HCT116 (cell line): ENCODE data around the gene TMTC3. TPM values are rescaled to one million over a fixed set of nuclear protein-coding genes. Genes with fewer than 3 reads are reported as not detected.

ENCODE experiments used
- ATAC-seq: fragments of 200-7000 bp; cut with Tn5 transposase; 2 replicates; pipeline ENCODE4 v1.9.1; 2020; ENCODE audit warnings: mild to moderate bottlenecking, moderate library complexity
- BruUV-seq: library from RNA; stranded (reverse); fragments of 400-500 nt; replicated peaks from 2 replicates; lab custom pipeline; 2021; lab: Mats Ljungman, UMichigan
- CTCF ChIA-PET: fragments of 300-600 bp; sonication (Branson Sonifier 250); formaldehyde crosslinking; loops from one replicate; lab custom pipeline; 2021; ENCODE audit warnings: antibody characterized with exemption; lab: Charles Lee
- POLR2A ChIA-PET: fragments of 300-600, 350-600 bp; sonication (Branson Sonifier 250); formaldehyde crosslinking; loops from one replicate; lab custom pipeline; 2021; ENCODE audit warnings: antibody characterized with exemption; lab: Charles Lee
- RAD21 ChIA-PET, 2 experiments: fragments of 300-600 bp; sonication (Branson Sonifier 250); formaldehyde crosslinking; loops; one replicate each; lab custom pipeline; 2023; ENCODE audit warnings: low total read pairs in 2 of 2; ENCODE audit not compliant: uncharacterized antibody in 2 of 2, unreplicated experiment in 2 of 2, low non-redundant PET in 1 of 2; lab: Charles Lee
- DNase-seq: peaks from one replicate; pipeline ENCODE4 v3.0.0-alpha.2; 2010; ENCODE audit warnings: low read depth, low spot score
- H2AFZ ChIP-seq: fragments of 200-600 bp; shearing (Covaris generic), sonication (generic); 2 replicates; pipeline ENCODE4 v1.6.1; 2017; ENCODE audit warnings: low read depth, mixed run types, mixed read lengths, antibody characterized with exemption, low read length; ENCODE audit not compliant: poor library complexity, severe bottlenecking
- H3K27ac ChIP-seq: 2 replicates; pipeline ENCODE4 v1.5.1; 2012; ENCODE audit warnings: low read depth, low read length
- H3K27me3 ChIP-seq: fragments of 200-600 bp; sonication (generic); 2 replicates; pipeline ENCODE4 v1.6.1; 2016; ENCODE audit warnings: mixed run types, low read length, mixed read lengths; ENCODE audit not compliant: insufficient read depth
- H3K36me3 ChIP-seq, 2 experiments: fragments of 200-500 bp in 1 of 2; fragments of 200-600 bp in 1 of 2; sonication (Bioruptor generic) in 1 of 2; sonication (generic) in 1 of 2; 2 replicates each; pipeline versions ENCODE4 v1.5.1 to v1.6.1; 2014 to 2016; ENCODE audit warnings: low read length in 2 of 2, inconsistent platforms in 1 of 2, mixed read lengths in 1 of 2, mixed run types in 1 of 2; ENCODE audit not compliant: insufficient read depth in 2 of 2, control insufficient read depth in 1 of 2
- H3K4me1 ChIP-seq, 2 experiments: fragments of 200-600 bp in 1 of 2; sonication (generic) in 1 of 2; 2 replicates each; pipeline versions ENCODE4 v1.5.1 to v1.6.1; 2012 to 2017; ENCODE audit warnings: low read length in 2 of 2, inconsistent platforms in 1 of 2, mild to moderate bottlenecking in 1 of 2, mixed read lengths in 1 of 2, mixed run types in 1 of 2, moderate library complexity in 1 of 2; ENCODE audit not compliant: insufficient read depth in 2 of 2, control insufficient read depth in 1 of 2
- H3K4me2 ChIP-seq: fragments of 200-600 bp; sonication (generic); 2 replicates; pipeline ENCODE4 v1.6.1; 2017; ENCODE audit warnings: mixed run types, low read length, mixed read lengths
- H3K4me3 ChIP-seq, 2 experiments: fragments of 200-600 bp in 1 of 2; sonication (generic) in 1 of 2; replicated peaks in 1 of 2; 2 replicates each; pipeline ENCODE4 v1.5.1; 2011 to 2016; ENCODE audit warnings: low read length in 2 of 2, control low read depth in 1 of 2, low read depth in 1 of 2, mild to moderate bottlenecking in 1 of 2, mixed read lengths in 1 of 2, mixed run types in 1 of 2
- H3K79me2 ChIP-seq: fragments of 200-600 bp; sonication (generic); 2 replicates; pipeline ENCODE4 v1.6.1; 2017; ENCODE audit warnings: mild to moderate bottlenecking, mixed run types, low read length, moderate library complexity, mixed read lengths; ENCODE audit not compliant: insufficient read depth
- H3K9ac ChIP-seq: fragments of 200-600 bp; sonication (generic); 2 replicates; pipeline ENCODE4 v1.6.1; 2016; ENCODE audit warnings: low read length, mixed read lengths
- H3K9me2 ChIP-seq: fragments of 200-600 bp; sonication (generic), shearing (Covaris generic); 2 replicates; pipeline ENCODE4 v1.6.1; 2017; ENCODE audit warnings: mixed run types, mild to moderate bottlenecking, moderate library complexity; ENCODE audit not compliant: insufficient read depth
- H3K9me3 ChIP-seq, 2 experiments: fragments of 200-500 bp in 1 of 2; fragments of 200-600 bp in 1 of 2; sonication (Bioruptor generic) in 1 of 2; sonication (generic) in 1 of 2; 2 replicates each; pipeline ENCODE4 v1.6.1; 2014 to 2017; ENCODE audit warnings: low read length in 2 of 2, mixed read lengths in 2 of 2, inconsistent platforms in 1 of 2, low read depth in 1 of 2, mild to moderate bottlenecking in 1 of 2, mixed run types in 1 of 2, moderate library complexity in 1 of 2; ENCODE audit not compliant: control insufficient read depth in 1 of 2, insufficient read depth in 1 of 2
- H4K20me1 ChIP-seq: fragments of 200-600 bp; sonication (generic), shearing (Covaris generic); 2 replicates; pipeline ENCODE4 v1.6.1; 2017; ENCODE audit warnings: mixed run types, mild to moderate bottlenecking, moderate library complexity; ENCODE audit not compliant: insufficient read depth
- CEBPB ChIP-seq: IDR thresholded peaks from 2 replicates; pipeline ENCODE4 v1.6.1; 2012; ENCODE audit warnings: low read depth
- CTCF ChIP-seq, 3 experiments: fragments of 200-600 bp in 1 of 3; sonication (generic) in 1 of 3; IDR thresholded peaks in 2 of 3; conservative IDR thresholded peaks in 1 of 3; 2 replicates each; pipeline ENCODE4 v1.5.1; 2012 to 2017; ENCODE audit warnings: low read depth in 2 of 3, low read length in 2 of 3, antibody characterized with exemption in 1 of 3, borderline replicate concordance in 1 of 3, control low read depth in 1 of 3, mild to moderate bottlenecking in 1 of 3, mixed read lengths in 1 of 3, mixed run types in 1 of 3, moderate library complexity in 1 of 3; ENCODE audit not compliant: insufficient read depth in 1 of 3
- EGR1 ChIP-seq: IDR thresholded peaks from 2 replicates; pipeline ENCODE4 v1.6.1; 2012; ENCODE audit warnings: low read depth
- ELF1 ChIP-seq: IDR thresholded peaks from 2 replicates; pipeline ENCODE4 v1.6.1; 2012; ENCODE audit warnings: low read depth, borderline replicate concordance
- EZH2 ChIP-seq: fragments of 200-600 bp; sonication (generic); IDR thresholded peaks from 2 replicates; pipeline ENCODE4 v1.6.1; 2017; ENCODE audit warnings: antibody characterized with exemption, mixed run types
- EZH2phosphoT487 ChIP-seq: fragments of 200-600 bp; IDR thresholded peaks from 2 replicates; pipeline ENCODE4 v1.6.1; 2018; ENCODE audit warnings: antibody characterized with exemption, borderline replicate concordance
- JUND ChIP-seq: IDR thresholded peaks from 2 replicates; pipeline ENCODE4 v1.6.1; 2012
- POLR2A ChIP-seq: IDR thresholded peaks from 2 replicates; pipeline ENCODE4 v1.7.0; 2011; ENCODE audit warnings: borderline replicate concordance; ENCODE audit not compliant: insufficient read depth, insufficient read length; ENCODE audit errors: extremely low read depth
- POLR2AphosphoS5 ChIP-seq: IDR thresholded peaks from 2 replicates; pipeline ENCODE4 v1.6.1; 2011; ENCODE audit warnings: mild to moderate bottlenecking, low read depth, low read length, moderate library complexity
- RAD21 ChIP-seq: IDR thresholded peaks from 2 replicates; pipeline ENCODE4 v1.6.1; 2012; ENCODE audit warnings: low read depth, mild to moderate bottlenecking
- REST ChIP-seq: IDR thresholded peaks from 2 replicates; pipeline ENCODE4 v1.6.1; 2012; ENCODE audit warnings: low read depth
- SP1 ChIP-seq: IDR thresholded peaks from 2 replicates; pipeline ENCODE4 v1.6.1; 2012; ENCODE audit warnings: low read depth
- TCF7L2 ChIP-seq: IDR thresholded peaks from 2 replicates; pipeline ENCODE4 v1.7.0; 2011; ENCODE audit warnings: borderline replicate concordance, inconsistent platforms; ENCODE audit not compliant: insufficient read depth, insufficient read length; ENCODE audit errors: extremely low read depth
- ZNF274 ChIP-seq: fragments of 200-500 bp; sonication (Bioruptor generic); IDR thresholded peaks from 2 replicates; pipeline ENCODE4 v1.6.1; 2014; ENCODE audit warnings: mild to moderate bottlenecking, low read depth, low read length, inconsistent platforms
- intact Hi-C: fragments of 100-400 bp; cut with micrococcal nuclease; formaldehyde crosslinking; loops from 2 replicates; pipeline ENCODE4 v1.10.0; 2022
- total RNA-seq: library from RNA; stranded (reverse); gene quantifications from one replicate; pipeline ENCODE4 v1.2.1, GENCODE V29; 2021; ENCODE audit not compliant: unreplicated experiment
- TF ChIP-seq, protein P1 (sequence below): IDR thresholded peaks from 2 replicates; pipeline ENCODE4 v1.6.1; 2012
- TF ChIP-seq, protein P2 (sequence below): IDR thresholded peaks from 2 replicates; pipeline ENCODE4 v1.6.1; 2011; ENCODE audit warnings: mild to moderate bottlenecking, low read length, moderate library complexity; ENCODE audit not compliant: insufficient replicate concordance; ENCODE audit errors: extremely low read depth

TMTC3 gene
- total RNA-seq, 1 experiment from 2014 or later, result 22.5 TPM

GRCh38 chr12:88127099-88127498, 15.0 kb upstream of the TMTC3 start:
- H4K20me1 ChIP-seq, result no peaks in the 10 kb centered on the region
- H3K36me3 ChIP-seq, result peaks cover 11% of the 10 kb centered on the region in 2 experiments; a peak in 3 of 4 replicates
- CTCF ChIA-PET, result no interaction called here
- DNase-seq (no peak), ATAC-seq (no peak)
- no peaks in the 10 kb centered on the region for H3K9me2 ChIP-seq
- H3K27ac ChIP-seq, result no peak overlapping the region
- H3K27me3 ChIP-seq, result no peaks in the 10 kb centered on the region
- TF ChIP-seq ELF1 (no peak), TCF7L2 (no peak), EZH2phosphoT487 (no peak), JUND (no peak), EGR1 (no peak), EZH2 (no peak), RAD21 (no peak), POLR2AphosphoS5 (no peak), CEBPB (no peak), REST (no peak), CTCF (IDR thresholded peaks at IDR 0.05 in 2 of 3, conservative IDR thresholded peaks at IDR 0.05 in 1 of 3; ENCODE audit: borderline replicate concordance in 1 of 3, insufficient read depth in 1 of 3, low read depth in 2 of 3, low read length in 2 of 3) (no peak), ZNF274 (no peak), POLR2A (no peak), SP1 (no peak)
- TF ChIP-seq, protein P1, sequence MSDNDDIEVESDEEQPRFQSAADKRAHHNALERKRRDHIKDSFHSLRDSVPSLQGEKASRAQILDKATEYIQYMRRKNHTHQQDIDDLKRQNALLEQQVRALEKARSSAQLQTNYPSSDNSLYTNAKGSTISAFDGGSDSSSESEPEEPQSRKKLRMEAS, result no peak
- TF ChIP-seq, protein P2, sequence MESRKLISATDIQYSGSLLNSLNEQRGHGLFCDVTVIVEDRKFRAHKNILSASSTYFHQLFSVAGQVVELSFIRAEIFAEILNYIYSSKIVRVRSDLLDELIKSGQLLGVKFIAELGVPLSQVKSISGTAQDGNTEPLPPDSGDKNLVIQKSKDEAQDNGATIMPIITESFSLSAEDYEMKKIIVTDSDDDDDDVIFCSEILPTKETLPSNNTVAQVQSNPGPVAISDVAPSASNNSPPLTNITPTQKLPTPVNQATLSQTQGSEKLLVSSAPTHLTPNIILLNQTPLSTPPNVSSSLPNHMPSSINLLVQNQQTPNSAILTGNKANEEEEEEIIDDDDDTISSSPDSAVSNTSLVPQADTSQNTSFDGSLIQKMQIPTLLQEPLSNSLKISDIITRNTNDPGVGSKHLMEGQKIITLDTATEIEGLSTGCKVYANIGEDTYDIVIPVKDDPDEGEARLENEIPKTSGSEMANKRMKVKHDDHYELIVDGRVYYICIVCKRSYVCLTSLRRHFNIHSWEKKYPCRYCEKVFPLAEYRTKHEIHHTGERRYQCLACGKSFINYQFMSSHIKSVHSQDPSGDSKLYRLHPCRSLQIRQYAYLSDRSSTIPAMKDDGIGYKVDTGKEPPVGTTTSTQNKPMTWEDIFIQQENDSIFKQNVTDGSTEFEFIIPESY, result no peak
- POLR2A ChIA-PET, result no interaction called here
- no TSS peak for BruUV-seq
- no peaks in the 10 kb centered on the region for H3K4me1 ChIP-seq
- no peak overlapping the region for H3K4me3 ChIP-seq
- H3K79me2 ChIP-seq, result no peaks in the 10 kb centered on the region
- intact Hi-C loops, result no loop called here
- H3K9ac ChIP-seq, result no peak overlapping the region
- RAD21 ChIA-PET, result no interaction called here
- no peak overlapping the region for H3K4me2 ChIP-seq
- H2AFZ ChIP-seq, result no peak overlapping the region
- H3K9me3 ChIP-seq, result no peaks in the 10 kb centered on the region
